Stimulated activated naive CD4-positive, alpha-beta T cell (primary cell): ENCODE results near the gene LCN15.
A peak's percentile ranks its signal among the peaks of the same experiment; 100 is the strongest.
"Not testable (repeated sequence)": the region's sequence is repeated elsewhere in the genome, so short reads cannot be mapped to it uniquely, and the experiment has no call there.

Experiments used
- DNase-seq, 6 experiments: peaks; one replicate each; lab custom pipeline; 2025; lab: John Stamatoyannopoulos, UW

Gene LCN15

DNA sequence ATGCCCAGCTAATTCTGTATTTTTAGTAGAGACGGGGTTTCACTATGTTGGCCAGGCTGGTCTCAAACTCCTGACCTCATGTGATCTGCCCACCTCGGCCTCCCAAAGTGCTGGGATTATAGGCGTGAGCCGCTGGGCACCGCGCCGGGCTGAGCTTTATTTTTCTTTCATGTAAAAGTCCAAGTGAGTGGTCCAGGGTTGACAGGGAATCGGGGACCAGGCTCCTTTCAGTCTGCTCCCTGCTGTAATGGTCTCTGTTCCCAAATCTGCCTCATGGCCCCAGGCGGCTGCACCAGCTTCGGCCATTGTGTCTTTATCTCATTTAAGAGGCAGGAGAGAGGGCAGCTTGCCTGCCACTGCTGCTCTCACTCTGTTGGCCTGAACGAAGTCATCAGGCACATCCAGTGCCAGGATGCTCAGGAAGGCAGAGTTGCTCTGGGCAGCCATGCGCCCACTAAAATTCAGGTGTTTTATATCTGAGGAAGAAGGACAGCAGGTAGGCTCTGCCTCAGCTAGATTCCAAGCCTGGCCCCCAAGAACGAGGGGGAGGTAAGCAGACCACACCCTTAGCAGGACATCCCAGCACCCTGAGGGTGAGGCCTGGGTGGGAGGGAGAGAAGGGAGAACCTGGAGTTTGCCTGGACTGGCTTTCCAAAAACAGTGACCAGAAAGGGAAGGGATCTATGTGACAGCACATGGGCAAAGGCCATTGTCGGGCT lies 30.1 kb upstream of the LCN15 start:
- no peak for DNase-seq

DNA sequence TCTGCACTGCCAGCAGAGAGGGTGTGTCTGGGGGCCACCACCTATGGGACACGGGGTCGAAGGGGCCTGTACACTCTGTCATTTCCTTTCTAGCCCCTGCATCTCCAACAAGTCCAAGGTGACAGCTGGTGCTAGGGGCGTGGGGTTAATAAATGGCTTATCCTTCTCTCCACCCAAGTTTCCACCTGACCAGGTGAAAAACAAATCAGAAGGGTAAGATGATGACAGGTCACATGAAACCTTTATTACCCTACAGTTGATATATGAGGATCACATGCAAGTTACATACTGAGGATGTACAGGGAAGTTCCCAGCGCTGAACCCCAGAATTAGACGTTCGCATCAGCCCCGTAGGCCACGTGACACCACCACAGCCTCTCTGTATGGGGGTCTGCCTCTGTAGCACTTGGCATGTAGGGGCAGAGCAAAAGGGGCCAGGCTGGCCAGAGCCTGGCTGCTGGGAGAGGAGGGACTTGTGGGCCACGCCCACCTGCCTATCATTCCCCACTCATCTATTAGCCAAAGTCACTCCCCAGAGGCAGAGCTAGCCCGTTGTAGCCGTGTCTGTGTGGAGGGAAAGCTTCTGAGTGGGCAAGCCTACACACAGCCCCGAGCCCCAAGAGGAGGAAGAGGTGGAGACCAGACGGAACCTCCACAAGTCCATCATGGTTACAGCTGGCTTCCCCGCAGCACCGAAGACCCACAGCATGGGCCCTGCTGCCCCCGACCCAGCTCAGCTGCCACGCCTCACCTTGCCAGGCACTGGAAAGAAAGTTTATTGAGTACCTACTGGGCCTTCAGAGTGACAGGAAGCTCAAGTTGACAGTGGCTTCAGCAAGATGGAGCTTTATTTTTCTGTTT lies 29.0 kb upstream of the LCN15 start:
- DNase-seq: no peak

DNA sequence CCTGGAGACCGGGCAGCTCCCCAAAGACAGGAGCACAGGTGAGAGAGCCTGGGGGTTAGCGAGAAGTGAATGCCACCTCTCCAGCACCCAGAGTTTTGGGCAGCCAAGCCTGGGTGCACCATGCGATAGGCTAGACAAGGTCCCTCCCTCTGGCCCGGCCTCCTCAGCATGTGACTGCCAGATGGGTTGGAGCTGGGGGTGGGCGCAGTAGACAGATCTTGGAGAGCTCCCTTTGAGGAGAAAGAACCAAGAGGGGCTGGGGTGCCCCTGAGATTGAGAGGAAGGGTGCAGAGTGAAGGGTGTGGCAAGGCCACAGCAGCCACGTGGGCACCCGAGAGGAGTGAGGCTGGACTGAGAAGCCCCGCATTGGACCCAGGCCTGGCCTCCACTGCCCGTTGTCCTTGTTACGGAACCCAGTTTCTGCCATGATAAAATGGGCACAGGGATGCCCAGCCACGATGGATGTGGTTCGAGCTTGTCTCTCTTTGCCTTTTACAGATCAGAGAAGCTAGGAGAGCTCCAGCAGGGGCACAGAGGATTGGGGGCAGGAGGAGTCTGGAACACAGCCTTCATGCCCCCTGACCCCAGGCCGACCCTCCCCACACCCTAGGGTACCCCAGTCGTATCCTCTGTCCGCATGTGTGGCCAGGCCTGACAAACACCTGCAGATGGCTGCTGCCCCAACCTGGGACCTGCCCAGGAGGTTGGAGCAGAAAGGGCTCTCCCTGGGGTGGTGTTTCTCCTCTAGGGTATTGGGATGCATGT lies 28.2 kb upstream of the LCN15 start:
- DNase-seq: no peak

DNA sequence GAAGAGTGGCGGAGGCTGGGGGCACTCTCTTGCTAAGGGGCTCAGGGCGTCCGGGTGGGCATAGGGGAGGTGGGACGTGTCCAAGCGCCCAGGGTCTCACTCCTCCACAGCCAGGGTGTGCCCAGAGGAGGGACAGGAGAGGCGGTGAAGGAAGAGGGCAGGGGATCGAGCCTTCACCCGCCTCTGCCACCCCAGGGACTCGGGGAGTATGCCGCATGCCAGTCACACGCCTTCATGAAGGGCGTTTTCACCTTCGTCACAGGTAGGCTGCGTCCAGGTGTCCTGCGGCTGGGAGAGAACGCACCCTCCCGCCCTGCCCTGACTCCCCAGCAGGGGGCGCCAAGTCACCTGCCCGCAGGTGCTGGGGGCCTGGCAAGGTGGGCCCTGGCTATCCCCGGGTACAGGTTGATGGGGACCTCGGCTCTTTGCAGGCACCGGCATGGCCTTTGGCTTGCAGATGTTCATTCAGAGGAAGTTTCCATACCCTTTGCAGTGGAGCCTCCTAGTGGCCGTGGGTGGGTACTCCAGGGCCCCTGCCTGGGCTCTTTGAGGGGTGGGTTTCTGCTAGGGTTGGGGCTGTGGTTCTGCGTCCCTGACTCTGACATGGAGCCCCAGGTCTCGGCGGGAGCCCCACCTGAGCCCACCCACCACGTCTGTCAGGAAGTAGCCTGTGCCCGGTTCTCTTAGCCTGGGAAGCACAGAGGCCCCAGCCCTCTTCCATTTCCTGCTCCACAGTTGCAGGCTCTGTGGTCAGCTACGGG lies 27.4 kb upstream of the LCN15 start:
- peak; percentile 66 to 85 (median 74) for DNase-seq

DNA sequence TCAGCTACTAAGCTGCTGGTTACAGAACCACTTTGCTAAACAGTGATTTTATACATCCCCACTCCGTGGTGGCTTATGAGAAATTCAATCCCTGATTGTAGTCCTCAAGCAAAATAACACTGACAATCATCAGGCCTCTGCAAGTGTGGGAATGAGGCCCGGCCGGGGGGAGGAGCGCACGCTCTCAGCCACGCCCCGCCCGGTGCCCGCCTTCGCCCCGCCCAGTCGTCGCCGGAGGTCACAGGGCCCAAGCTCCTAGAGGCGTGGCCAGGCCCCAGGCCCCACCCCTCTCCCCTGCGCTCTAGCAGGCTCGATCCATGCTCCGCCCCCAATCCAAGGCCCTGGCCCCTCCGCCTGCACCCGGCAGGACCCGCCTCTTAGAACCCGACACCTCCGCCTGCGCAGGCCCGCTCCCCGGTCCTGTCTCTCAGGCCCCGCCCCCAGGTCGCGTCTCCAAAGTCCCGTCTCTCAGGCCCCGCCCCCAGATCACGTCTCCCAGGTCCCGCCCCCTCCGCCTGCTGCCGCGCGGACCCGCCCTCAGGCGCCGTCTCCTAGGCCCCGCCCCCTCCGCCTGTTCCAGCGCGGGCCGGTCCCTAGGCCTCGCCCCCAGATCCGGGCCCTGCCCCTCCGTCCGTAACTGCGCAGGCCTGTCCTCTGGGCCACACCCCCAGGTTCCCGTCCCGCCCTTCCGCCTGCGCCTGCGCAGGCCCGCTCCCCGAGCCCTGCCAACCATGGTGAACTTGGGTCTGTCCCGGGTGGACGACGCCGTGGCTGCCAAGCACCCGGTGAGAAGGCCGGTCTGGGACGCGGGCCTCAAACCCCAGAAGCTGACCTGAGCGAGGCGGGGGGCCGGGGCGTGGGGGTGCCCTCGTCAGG lies 26.6 kb upstream of the LCN15 start, which contains the start of gene TMEM141:
TSS of gene TMEM141 (plus strand) at position 705 of the 876 bp plus-strand sequence. CDS start at position 732, 27 bp downstream.
- DNase-seq: peak; percentile 98 to 100 (median 100)

DNA sequence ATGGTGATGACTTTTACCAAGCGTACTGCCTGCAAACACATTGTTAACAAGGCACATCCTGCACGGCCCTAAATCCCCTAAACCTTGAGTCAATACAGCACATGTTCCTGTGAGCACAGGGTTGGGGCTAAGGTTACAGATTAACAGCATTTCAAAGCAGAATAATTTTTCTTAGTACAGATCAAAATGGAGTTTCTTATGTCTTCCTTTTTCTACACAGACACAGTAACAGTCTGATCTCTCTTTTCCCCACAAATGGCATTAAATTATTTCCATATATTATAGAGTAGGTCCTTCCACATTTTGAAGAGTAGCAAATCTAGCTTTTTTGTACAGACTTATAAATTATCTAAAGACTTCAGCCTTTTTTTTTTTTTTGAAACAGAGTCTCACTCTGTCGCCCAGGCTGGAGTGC lies 25.2 kb upstream of the LCN15 start:
- no peak for DNase-seq

DNA sequence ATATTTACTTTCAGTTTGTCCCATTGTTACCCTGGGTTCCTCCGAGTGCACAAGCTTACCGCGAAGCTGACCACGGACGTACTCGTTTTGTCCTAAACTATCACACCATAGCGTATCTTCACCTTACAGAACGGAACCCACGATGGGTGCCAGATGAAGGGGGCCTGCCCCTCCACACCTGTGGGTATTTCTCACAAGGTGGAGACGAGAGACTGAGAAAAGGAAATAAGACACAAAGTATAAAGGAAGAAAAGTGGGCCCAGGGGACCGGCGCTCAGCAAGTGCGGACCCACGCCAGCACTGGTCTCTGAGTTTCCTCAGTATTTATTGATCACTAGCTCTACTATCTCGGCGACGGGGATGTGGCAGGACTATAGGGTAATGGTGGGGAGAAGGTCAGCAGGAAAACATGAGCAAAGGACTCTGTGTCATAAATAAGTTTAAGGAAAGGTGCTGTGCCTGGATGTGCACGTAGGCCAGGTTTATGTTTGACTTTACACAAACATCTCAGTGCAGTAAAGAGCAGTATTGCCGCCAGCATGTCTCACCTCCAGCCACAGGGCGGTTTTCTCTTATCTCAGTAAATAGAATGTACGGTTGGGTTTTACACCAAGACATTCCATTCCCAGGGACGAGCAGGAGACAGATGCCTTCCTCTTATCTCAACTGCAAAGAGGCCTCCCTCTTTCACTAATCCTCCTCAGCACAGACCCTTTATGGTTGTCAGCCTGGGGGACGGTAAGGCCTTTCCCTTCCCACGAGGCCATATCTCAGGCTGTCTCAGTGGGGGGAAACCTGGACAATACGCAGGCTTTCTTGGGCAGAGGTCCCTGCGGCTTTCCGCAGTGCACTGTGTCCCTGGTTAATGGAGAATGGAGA lies 24.6 kb upstream of the LCN15 start:
- not testable (repeated sequence) for DNase-seq

DNA sequence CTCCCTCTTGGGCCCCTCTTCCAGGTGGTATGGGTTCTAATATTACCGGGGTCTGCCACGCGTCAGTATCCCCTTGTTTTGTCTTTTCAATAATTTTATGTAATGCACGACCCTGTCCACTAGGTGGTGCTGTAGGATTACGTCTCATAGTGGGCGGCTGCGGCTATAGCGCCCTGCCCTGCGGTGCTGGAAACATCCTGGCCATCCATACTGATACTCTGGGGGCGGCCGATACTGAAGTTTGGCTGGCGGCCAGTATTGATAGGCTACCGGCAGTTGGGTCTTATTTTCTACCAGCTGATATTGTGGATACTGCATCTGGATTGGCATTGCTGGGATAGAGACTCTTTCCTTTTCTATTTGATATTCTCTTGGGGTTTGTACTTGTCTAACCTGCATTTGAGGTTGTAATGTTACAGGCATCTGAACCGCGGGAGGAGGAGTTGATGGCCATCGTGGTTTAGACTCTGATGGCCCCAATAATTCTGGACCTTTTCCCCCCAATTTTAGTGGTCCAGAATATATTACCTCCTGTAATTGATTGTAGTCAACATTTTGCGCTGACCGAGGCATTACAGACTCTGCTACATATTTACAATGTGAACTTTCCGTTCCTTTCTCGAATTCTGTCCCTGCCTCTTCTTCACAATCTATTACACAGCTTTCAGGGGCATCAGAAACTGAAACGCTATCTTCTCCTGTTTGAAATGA lies 23.5 kb upstream of the LCN15 start:
- peak; percentile 46 to 85 (median 54) for DNase-seq

DNA sequence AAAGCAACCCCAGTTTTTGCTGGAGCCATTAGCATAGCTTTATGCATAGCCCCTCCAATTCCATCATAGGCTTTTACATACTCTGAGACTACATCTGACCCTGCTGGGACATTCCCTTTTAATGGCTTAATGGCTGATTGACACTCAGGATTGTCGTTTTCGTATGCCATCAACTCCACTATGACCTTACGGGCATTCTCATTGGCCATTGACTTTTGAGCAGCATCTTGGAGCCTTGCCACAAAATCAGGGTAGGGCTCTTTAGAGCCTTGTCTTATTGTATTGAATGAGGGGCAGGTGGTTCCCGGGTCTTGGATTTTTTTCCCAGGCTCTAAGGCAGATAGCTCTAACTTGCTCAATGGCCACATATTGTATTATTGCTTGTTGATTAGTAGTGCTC lies 22.7 kb upstream of the LCN15 start:
- DNase-seq: not testable (repeated sequence)

DNA sequence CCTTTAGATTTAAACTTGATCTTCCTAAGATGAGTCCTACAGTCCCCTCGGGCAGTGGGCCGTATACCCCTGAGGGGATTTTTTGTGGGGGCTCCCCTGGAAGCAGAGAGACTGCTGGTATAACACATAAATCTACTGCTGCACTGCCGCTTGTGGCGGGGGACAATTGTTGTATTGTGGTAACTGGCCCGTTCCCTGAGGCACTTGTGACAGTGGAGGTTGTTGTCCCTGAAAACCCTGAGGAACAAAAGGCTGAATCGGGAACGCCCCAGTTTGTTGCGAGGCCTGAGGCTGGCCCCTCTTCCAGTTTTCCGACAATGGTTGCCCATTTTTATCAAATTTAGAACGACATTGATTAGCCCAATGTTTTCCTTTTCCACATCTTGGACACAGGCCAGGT lies 22.1 kb upstream of the LCN15 start:
- DNase-seq: no peak

DNA sequence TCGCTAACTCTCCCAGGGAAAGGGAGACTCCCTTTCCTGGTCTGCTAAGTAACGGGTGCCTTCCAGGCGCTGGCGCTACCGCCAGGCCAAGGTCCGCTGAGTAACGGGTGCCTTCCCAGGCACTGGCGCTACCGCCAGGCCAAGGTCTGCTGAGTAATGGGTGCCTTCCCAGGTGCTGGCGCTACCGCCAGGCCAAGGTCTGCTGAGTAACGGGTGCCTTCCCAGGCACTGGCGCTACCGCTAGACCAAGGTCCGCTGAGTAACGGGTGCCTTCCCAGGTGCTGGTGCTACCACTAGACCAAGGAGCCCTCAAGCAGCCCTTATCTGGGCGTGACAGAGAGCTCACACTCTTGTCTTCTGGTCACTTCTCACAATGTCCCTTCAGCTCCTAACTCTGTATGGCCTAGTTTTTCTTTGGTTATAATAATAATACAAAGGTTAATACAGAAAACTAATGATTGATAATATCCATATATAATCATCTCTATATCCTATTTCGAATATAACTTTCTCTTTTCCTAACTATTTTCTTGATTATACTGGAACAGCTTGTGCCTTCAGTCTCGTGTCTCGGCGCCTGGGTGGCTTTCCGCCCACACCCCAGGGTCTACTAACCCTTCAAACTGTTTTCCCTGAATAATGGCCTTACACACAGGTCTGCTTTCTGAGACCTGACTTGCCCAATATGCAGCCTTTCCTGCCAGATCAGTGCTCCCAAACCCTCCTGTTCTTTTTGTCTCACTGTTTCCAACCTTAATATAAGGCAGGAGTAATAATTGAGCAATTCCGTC lies 21.4 kb upstream of the LCN15 start:
- not testable (repeated sequence) for DNase-seq

DNA sequence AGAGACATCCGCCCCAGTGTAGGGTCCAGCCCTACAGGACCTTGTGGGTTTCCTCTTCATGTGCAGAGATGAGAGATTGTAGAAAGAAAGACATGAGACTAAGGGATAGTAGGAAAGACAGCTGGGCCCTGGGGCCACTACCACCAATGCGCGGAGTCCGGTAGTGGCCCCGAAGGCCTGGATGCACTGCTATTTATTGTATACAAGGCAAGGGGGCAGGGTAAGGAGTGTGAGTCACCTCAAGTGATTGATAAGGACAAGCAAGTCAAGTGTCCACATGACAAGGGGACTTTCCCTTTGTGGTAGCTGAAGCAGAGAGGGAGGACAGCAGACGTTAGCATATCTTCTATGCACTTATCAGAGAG lies 20.7 kb upstream of the LCN15 start:
- no peak for DNase-seq

DNA sequence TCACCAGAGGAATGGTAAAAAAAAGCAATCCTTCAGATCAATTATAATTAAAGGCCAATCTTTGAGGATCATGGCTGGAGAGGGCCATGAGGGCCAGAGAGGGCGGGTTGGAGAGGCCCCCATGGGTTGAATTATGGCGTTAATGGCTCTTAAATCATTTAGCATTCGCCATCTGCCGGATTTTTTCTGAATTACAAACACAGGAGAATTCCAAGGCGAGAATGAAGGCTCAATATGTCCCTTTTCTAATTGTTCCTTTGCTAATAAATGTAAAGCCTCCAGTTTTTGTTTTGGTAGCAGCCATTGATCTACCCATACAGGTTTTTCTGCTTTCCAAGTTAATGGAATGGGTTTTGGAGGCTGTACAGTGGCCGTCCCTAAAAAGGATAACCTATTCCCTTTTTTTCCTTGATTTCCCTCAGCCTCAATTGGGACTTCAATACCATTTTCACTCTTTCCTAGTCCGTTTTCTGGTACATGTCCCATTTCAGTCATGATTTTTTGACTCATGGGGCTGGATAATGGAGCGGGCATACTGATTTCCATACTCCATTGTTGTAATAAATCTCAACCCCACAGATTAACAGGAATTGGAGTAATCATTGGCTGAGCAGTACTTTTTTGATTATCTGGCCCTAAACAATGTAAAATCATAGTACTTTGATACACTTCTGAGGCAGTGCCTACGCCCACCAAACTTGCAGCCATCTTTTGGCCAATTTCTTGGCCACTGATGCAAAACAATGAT lies 20.1 kb upstream of the LCN15 start:
- DNase-seq: no peak

DNA sequence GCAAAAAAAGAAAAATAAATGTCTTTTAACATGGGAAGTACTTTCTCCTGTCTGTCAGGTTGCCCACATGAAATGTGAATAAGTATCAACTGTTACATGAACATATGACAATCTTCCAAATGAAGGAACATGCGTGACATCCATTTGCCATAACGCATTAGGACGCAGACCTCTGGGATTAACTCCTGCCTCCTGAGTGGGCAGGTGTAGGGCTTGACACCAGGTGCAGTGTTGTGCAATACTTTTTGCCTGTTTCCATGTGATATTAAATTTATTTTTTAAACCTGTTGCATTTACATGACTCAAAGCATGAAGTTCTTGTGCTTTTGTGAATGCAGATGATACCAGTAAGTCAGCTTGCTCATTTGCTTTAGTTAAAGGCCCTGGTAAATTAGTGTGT lies 18.1 kb upstream of the LCN15 start:
- no peak for DNase-seq

DNA sequence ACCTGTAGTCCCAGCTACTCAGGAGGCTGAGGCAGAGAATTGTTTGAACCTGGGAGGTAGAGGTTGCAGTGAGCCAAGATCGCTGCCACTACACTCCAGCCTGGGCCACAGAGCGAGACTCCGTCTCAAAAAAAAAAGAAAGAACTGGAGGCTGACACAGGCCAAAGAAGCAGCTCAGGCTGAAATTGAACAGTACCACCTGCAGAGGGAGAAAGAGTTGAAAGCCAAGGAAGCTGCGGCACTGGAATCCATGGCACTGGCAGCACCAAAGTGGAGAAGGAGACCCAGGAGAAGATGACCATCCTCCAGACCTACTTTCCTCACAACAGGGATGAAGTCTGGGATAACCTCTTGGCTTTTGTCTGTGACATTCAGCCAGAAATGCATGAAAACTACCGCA lies 15.5 kb upstream of the LCN15 start:
- DNase-seq: no peak

DNA sequence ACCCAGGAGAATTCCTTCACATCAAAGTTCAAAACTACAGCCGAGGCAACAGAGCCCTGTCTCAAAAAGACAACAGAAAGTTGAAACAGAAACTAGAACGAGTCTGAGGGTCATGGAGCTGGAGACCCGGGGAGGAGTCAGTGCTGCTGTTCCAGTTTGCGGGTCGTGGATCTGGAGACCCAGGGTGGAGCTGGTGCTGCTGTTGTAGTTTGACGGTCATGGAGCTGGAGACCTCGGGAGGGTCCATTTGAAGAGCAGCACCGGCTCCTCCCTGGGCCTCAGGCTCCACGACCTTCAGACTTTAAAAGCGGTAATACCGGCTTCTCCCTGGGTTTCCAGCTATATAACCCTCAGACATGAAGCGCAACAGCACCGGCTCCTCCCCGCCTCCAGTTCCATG lies 13.0 kb upstream of the LCN15 start:
- no peak for DNase-seq

DNA sequence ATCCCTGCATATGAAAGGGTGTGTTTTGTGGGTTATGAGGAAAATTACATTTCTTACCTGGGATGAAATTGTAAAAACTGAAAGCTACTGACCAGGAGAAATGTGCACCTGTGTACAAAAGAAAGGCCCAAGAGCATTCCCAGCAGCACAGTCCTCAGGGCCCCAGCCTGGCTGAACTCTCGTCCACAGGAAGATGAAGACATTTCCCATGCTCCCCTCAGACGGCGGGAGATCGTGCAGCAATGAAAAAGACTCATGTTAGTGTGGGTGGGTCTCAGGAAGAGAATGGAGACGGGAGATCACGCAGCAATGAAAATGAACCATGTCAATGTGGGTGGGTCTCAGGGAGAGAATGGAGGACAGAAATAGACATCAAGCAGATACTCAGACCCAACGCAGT lies 12.6 kb upstream of the LCN15 start:
- no peak for DNase-seq

DNA sequence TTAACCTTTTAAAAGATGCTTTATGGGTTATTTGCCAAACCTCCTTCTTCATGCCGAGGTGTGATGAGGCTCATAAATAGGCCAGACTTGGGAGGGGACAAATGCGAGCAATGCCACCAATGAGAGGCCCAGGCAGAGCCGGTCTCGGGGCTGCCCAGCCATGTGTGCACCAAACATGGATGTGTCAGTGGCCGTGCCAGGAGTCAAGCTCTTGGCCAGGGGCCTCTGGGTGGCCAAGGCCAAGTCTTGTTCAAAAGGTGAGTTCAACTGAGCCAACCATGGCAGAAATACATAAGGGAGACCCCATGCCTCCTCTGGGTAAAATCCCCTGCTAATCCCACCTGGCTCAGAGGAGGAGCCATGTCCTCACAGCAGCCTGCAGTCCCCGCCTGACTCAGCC lies 10.9 kb upstream of the LCN15 start:
- no peak for DNase-seq
